HL-60 (cell line): ENCODE results near the gene DSCAML1.

Experiments used
- POLR2AphosphoS5 ChIP-seq: IDR thresholded peaks from 2 replicates; pipeline ENCODE4 v1.6.1; 2012; ENCODE audit warnings: low read depth
- TF ChIP-seq, protein P1 (sequence below): IDR thresholded peaks from one replicate; pipeline ENCODE4 v1.5.1; 2011; ENCODE audit warnings: low read length, control low read depth, inconsistent platforms; ENCODE audit not compliant: insufficient read depth

DNA sequence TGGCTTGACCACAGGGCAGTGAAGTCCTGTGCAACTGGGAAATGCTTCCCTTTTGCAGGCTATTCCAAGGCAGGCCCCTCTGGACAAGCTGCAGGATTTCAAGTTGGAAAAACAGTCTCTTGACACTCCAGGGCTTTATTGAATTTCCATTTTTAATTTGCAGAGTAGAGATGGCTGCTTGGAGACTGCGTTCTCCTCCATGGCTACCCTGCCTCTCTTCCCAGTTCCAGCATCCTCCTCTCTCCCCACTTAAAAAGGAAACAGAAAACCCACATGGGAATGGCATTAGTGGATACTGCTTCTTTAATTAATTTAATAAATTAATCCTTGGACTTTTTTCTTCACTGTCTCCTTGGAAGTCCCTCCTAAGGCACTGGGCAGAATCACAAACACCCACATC, 115.6 kb downstream of the DSCAML1 start:
- TF ChIP-seq, protein P1, sequence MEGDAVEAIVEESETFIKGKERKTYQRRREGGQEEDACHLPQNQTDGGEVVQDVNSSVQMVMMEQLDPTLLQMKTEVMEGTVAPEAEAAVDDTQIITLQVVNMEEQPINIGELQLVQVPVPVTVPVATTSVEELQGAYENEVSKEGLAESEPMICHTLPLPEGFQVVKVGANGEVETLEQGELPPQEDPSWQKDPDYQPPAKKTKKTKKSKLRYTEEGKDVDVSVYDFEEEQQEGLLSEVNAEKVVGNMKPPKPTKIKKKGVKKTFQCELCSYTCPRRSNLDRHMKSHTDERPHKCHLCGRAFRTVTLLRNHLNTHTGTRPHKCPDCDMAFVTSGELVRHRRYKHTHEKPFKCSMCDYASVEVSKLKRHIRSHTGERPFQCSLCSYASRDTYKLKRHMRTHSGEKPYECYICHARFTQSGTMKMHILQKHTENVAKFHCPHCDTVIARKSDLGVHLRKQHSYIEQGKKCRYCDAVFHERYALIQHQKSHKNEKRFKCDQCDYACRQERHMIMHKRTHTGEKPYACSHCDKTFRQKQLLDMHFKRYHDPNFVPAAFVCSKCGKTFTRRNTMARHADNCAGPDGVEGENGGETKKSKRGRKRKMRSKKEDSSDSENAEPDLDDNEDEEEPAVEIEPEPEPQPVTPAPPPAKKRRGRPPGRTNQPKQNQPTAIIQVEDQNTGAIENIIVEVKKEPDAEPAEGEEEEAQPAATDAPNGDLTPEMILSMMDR, result no peak
- TF ChIP-seq POLR2AphosphoS5, result no peak
